22Rv1 (cell line): ENCODE measurements around the gene GALNT17.

Source experiments
- CTCF ChIP-seq: fragments of 450-650 bp; IDR thresholded peaks from 2 replicates; pipeline ENCODE4 v1.5.1; 2017; ENCODE audit warnings: mild to moderate bottlenecking
- ZFX ChIP-seq: fragments of 450-650 bp; IDR thresholded peaks from 2 replicates; pipeline ENCODE4 v1.6.1; 2017; ENCODE audit warnings: antibody characterized with exemption, borderline replicate concordance

DNA sequence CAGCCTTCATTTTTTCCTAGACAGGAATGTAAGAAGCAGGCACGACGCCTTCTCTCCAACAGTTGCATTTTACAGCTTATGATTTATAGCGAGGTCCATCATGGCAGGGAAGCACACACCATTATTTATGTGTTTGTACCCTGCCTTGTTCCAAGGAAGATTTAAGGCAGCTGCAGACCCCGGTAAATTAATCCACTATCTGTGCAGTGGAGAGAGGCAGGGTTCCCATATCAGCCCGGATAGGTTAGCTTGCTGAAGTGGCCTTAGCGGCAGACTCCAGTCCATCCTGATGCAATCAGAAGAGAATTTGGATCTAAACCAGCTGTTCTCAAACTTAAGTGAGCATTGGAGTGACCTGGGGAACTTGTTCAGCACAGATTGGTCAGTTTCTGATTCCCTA is 359.4 kb downstream of the GALNT17 start:
- TF ChIP-seq CTCF = no peak
- TF ChIP-seq ZFX = no peak
